GM12874 (cell line): Measurements from ENCODE around the gene ZNF282.

Source experiments
- TF ChIP-seq, protein P1 (sequence below): IDR thresholded peaks from 2 replicates; pipeline ENCODE4 v1.5.1; 2011; ENCODE audit warnings: low read depth, mild to moderate bottlenecking, control low read depth, low read length, moderate library complexity; ENCODE audit not compliant: insufficient read depth

The ZNF282 gene

DNA sequence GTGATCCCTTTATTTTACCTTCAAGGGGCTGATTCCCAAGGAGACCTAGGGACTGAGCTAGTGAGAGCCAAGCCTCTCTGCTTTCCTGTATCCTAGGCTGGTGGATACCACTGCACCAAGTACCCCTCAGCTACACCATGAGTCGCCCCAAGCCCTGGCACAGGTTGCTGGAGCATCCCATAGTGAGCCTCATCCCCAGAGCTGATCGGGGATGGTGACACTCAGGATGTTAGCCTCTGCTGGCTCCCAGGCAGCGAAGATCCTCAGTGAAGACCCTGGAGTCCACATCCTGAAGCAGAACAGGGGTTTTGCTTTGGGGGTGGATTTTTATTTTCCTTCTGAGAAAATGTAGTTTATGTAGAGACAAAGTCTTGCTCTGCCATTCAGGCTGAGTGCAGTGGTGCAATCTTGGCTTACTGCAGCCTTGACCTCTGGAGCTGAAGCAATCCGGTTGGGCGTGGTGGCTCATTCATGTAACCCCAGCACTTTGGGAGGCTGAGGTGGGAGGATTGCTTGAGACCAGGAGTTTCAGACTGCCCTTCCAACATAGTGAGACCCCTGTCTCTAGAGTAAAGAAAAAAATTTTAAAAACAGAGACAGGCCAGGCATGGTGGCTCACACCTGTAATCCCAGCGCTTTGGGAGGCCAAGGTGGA lies 31.6 kb downstream of the ZNF282 start:
- TF ChIP-seq, protein P1, sequence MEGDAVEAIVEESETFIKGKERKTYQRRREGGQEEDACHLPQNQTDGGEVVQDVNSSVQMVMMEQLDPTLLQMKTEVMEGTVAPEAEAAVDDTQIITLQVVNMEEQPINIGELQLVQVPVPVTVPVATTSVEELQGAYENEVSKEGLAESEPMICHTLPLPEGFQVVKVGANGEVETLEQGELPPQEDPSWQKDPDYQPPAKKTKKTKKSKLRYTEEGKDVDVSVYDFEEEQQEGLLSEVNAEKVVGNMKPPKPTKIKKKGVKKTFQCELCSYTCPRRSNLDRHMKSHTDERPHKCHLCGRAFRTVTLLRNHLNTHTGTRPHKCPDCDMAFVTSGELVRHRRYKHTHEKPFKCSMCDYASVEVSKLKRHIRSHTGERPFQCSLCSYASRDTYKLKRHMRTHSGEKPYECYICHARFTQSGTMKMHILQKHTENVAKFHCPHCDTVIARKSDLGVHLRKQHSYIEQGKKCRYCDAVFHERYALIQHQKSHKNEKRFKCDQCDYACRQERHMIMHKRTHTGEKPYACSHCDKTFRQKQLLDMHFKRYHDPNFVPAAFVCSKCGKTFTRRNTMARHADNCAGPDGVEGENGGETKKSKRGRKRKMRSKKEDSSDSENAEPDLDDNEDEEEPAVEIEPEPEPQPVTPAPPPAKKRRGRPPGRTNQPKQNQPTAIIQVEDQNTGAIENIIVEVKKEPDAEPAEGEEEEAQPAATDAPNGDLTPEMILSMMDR: no peak

DNA sequence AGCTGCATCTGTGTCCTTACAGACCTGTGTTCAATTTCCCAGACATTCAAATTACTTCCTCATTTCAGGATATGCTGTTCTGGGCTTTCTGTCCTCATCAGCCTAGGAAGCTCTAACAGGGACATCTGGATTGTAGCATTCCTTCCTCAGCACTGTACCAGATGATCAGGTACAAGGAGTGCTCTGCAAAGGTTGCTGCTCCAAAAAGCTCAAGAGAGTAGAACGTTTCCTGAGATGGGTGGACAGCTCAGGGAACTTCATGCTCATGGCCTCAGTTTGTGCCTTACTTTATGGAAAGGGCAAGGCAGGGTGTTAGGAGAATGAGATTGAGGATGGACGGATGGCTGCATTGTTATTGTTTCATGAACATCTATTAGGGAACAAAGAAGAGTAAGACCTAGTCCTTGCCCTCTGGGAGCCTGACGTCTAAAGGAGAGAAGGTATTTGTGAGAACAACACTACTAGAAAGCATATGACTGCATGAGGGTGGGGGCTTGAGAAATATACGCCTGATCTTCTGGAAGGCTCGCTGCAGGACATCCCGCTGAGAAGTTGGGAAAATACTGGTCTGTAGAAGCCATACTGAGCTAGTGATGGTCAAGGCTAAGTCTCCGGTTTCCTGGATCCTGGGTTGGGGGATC lies 33.6 kb downstream of the ZNF282 start:
- TF ChIP-seq, protein P1: no peak

DNA sequence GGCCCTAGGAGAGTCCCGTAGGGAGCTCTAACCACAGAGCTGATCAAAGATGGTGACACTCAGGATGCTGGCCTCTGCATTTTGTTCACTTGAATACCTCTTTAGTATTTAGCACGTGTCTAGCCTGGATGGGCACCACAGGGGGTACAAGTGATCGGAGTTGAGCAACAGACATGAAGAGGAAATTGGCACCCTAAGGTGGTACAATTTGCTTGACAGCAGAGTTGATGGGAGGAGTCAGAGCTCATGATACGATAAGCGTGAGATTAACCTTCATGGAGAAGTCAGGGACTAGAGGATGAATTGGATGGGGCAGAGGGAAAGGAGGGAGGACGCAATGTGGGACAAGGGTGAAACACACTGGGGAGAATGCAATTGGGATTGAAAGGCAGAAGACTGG lies 34.2 kb downstream of the ZNF282 start:
- TF ChIP-seq, protein P1: no peak

DNA sequence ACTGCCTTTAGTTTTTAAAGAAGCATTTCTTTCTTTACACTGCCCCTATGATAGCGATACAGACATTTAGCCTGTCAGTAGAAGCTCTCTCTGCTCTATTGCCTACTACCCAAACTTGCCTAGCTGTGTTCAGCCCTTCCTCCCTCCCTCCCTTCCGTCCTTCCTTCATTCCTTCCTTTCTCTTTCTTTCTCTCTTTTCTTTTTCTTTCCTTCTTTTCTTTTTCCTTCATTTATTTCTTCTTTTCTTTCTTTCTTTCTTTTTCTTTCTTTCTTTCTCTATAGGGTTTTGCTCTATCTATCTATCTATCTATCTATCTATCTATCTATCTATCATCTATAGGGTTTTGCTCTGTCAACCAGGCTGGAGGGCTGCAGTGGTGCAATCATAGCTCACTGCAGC lies 37.0 kb downstream of the ZNF282 start:
- TF ChIP-seq, protein P1: no peak

DNA sequence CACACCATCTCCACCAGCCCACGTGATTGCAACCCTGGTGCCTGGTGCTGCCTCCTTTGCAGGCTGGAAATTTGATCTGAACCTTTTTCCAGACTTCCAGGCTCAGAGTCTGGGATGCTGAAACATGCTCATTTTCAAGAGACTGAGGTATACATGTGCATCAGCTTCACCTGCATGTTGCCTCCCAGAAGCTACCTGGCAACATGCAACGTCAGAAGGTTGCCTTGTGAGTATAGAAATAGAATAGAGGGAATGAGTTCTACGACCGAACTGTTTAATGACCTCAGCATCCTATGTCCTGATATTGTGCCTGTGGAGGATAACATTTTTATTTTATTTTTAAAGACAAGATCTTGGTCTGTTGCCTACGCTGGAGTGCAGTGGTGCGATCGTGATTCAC lies 42.2 kb downstream of the ZNF282 start:
- TF ChIP-seq, protein P1: no peak

DNA sequence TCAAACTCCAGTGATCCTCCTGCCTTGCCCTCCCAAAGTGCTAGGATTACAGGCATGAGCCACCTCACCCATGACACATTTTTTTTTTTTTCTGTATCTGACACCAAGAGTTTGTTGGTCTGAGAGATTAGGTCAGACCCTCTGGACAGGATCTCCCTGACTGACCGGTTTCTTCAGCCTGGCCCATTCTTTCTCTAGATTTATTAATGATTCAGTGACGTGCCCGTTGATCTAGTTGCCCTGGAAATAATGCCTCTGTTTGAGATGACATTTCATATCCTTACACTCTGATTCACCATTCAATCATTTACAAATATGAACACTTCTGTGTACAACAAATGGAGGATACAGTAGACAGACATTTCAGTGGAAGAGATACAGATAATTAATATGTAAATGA lies 42.7 kb downstream of the ZNF282 start:
- TF ChIP-seq, protein P1: no peak

DNA sequence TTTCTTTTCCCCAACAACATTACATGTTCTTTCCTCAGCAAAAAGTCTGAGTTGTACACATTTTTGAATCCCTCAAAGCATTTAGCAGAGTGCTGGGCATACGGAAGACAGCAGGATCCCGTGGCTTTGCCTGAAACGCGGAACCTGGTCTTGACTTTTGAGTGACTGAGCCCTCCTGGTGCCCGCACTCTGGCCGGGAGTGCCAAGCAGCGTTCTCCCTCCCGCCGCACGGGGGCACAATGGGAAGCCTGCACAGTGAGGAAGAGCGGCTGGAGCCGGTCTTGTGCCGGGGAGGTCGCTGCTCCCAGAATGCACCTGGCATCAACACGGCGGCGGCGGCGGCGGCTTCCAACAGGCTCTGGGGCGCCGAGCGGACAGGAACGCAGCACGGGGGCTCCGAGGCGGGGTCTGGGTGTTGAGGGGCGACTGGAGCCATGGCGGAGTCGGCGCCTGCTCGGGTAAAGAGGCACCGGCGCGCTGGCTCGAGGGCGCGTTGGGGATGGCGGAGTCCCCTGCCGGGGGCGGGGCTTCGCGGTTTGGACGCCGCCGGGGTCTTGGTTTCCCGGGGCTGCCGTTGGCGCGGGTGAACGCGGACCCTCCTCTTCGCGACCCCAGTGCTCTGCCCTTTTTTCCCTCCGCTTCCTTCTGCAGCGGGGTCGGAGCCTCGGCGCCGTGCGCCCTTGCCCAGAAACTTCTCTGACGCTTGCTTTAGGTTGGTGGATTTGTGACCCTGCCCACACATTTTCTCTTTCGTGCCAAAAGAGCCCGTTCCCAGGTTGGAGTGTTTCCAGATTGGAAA lies 44.2 kb downstream of the ZNF282 start, which contains the start of gene ZNF212:
Gene ZNF212, plus strand, starts transcription at position 307 of the 799 bp plus-strand sequence. Its CDS starts 128 bp downstream, at position 435.
- TF ChIP-seq, protein P1: peak; percentile 89
